Activated CD4-positive, alpha-beta T cell treated with anti-CD3 and anti-CD28 coated beads for 36 hours (primary cell): ENCODE results near the gene PVR. TPM values are rescaled to one million over a fixed set of nuclear protein-coding genes. Genes with fewer than 3 reads are reported as not detected.

Experiments used
- ATAC-seq: fragments of 200-7000 bp; cut with Tn5 transposase; one replicate; pipeline ENCODE4 v1.10.0; 2021; ENCODE audit warnings: mild to moderate bottlenecking, moderate library complexity
- CTCF ChIA-PET: fragments of 350-600 bp; sonication (Branson Sonifier 250); formaldehyde crosslinking; loops from one replicate; lab custom pipeline; 2021; ENCODE audit warnings: antibody characterized with exemption; lab: Charles Lee
- POLR2A ChIA-PET: fragments of 350-600 bp; sonication (Branson Sonifier 250); formaldehyde crosslinking; loops from one replicate; lab custom pipeline; 2021; ENCODE audit warnings: antibody characterized with exemption, inconsistent platforms; lab: Charles Lee
- DNase-seq: peaks from one replicate; pipeline ENCODE4 v3.0.0-alpha.2; 2020
- H3K27ac Mint-ChIP-seq: one replicate; pipeline ENCODE4 v1.8.0; 2021; ENCODE audit warnings: mixed read lengths
- H3K27me3 Mint-ChIP-seq: one replicate; pipeline ENCODE4 v1.8.0; 2021; ENCODE audit warnings: mixed read lengths
- H3K36me3 Mint-ChIP-seq: one replicate; pipeline ENCODE4 v1.8.0; 2021; ENCODE audit warnings: low read depth, mixed read lengths
- H3K4me1 Mint-ChIP-seq: one replicate; pipeline ENCODE4 v1.8.0; 2021; ENCODE audit warnings: mixed read lengths
- H3K4me3 Mint-ChIP-seq: one replicate; pipeline ENCODE4 v1.8.0; 2021; ENCODE audit warnings: mild to moderate bottlenecking, moderate library complexity, mixed read lengths
- H3K9me3 Mint-ChIP-seq: one replicate; pipeline ENCODE4 v1.8.0; 2021; ENCODE audit warnings: low read depth, mixed read lengths
- intact Hi-C, 2 experiments: fragments of 100-400 bp; cut with DNase I in 1 of 2; cut with micrococcal nuclease in 1 of 2; formaldehyde crosslinking; loops; one replicate each; pipeline versions ENCODE4 v1.14.2 to v1.15.1; 2022 to 2024; cut with DNase I, micrococcal nuclease
- total RNA-seq, 2 experiments: library from RNA; stranded (reverse); gene quantifications; one replicate each; pipeline ENCODE4 v1.2.3, GENCODE V29; 2021

The PVR gene
- total RNA-seq = 10 to 100 TPM; 10.9 to 11.3 TPM

- H3K27ac Mint-ChIP-seq = no peak within 1 kb of the TSS
- ChIA-PET CTCF (interaction anchor here (0.6 to 1.5 kb wide), 5 partner anchors 11 to 108 kb away, joined by 3 to 5 read pairs (median 3); no protein-coding TSS in a partner anchor), POLR2A (no interaction called here)
- H3K36me3 Mint-ChIP-seq = no peaks in the 10 kb centered on the region
- intact Hi-C loops = loop anchor here in 1 of 2 experiments (5.0 kb wide), 1 partner anchor 57 kb away; no protein-coding TSS in a partner anchor
- H3K4me1 Mint-ChIP-seq = peaks cover 4% of the 10 kb centered on the region
- H3K27me3 Mint-ChIP-seq = peaks cover 14% of the 10 kb centered on the region
- no peaks in the 10 kb centered on the region for H3K9me3 Mint-ChIP-seq
- ATAC-seq (peak; percentile 83), DNase-seq (peak; percentile 68)
- H3K4me3 Mint-ChIP-seq = peak within 1 kb of the TSS; percentile 81
Observed at GRCh38 chr19:44643605-44644401, at the start of gene PVR. Gene PVR (plus strand): TSS chr19:44643910. CDS start chr19:44644097, 187 bp downstream.

- intact Hi-C loops = no loop called here
- peaks cover 20% of the 10 kb centered on the region for H3K27me3 Mint-ChIP-seq
- DNase-seq = no peak
Observed at GRCh38 chr19:44596428-44597130, 47.1 kb upstream of the PVR start.

GRCh38 chr19:44597131-44597491 lies 46.6 kb upstream of the PVR start:
- H3K9me3 Mint-ChIP-seq = peaks cover 3% of the 10 kb centered on the region
- H3K4me1 Mint-ChIP-seq = no peaks in the 10 kb centered on the region
- ChIA-PET POLR2A (no interaction called here), CTCF (no interaction called here)
- intact Hi-C loops = no loop called here
- peaks cover 20% of the 10 kb centered on the region for H3K27me3 Mint-ChIP-seq
- no peak overlapping the region for H3K4me3 Mint-ChIP-seq
- H3K27ac Mint-ChIP-seq = no peak overlapping the region
- no peak for DNase-seq
- ATAC-seq = no peak
- no peaks in the 10 kb centered on the region for H3K36me3 Mint-ChIP-seq

More at GRCh38 chr19:44596428-44597130, 47.1 kb upstream of the PVR start:
- POLR2A ChIA-PET = no interaction called here
- Mint-ChIP-seq H3K36me3 (no peaks in the 10 kb centered on the region), H3K4me1 (no peaks in the 10 kb centered on the region), H3K9me3 (peaks cover 3% of the 10 kb centered on the region), H3K4me3 (no peak overlapping the region), H3K27ac (no peak overlapping the region)
- no peak for ATAC-seq
- CTCF ChIA-PET = interaction anchor here (1.3 kb wide), 1 partner anchor 12 kb away, joined by 3 read pairs; no protein-coding TSS in a partner anchor

- CTCF ChIA-PET = interaction anchor here (0.9 to 1.1 kb wide), 2 partner anchors 28 to 56 kb away, joined by 3 read pairs; no protein-coding TSS in a partner anchor
- Mint-ChIP-seq H3K9me3 (peaks cover 3% of the 10 kb centered on the region), H3K36me3 (no peaks in the 10 kb centered on the region), H3K27me3 (peaks cover 20% of the 10 kb centered on the region), H3K4me3 (no peak overlapping the region), H3K4me1 (no peaks in the 10 kb centered on the region), H3K27ac (no peak overlapping the region)
- POLR2A ChIA-PET = no interaction called here
- intact Hi-C loops = loop anchor here in 1 of 2 experiments (1.0 kb wide), 1 partner anchor 19 kb away; no protein-coding TSS in a partner anchor
- ATAC-seq (no peak), DNase-seq (no peak)
Observed at GRCh38 chr19:44598355-44598754, 45.4 kb upstream of the PVR start.

- no peak for ATAC-seq
- Mint-ChIP-seq H3K4me3 (no peak overlapping the region), H3K27ac (no peak overlapping the region), H3K36me3 (no peaks in the 10 kb centered on the region), H3K27me3 (peaks cover 17% of the 10 kb centered on the region), H3K9me3 (peaks cover 3% of the 10 kb centered on the region), H3K4me1 (no peaks in the 10 kb centered on the region)
- intact Hi-C loops = loop anchor here in 1 of 2 experiments (1.0 kb wide), 1 partner anchor 18 kb away; no protein-coding TSS in a partner anchor
- DNase-seq = no peak
- ChIA-PET CTCF (interaction anchor here (0.9 to 1.1 kb wide), 2 partner anchors 28 to 55 kb away, joined by 3 read pairs; no protein-coding TSS in a partner anchor), POLR2A (no interaction called here)
Observed at GRCh38 chr19:44598880-44599279, 44.8 kb upstream of the PVR start.

GRCh38 chr19:44600466-44600865 lies 43.2 kb upstream of the PVR start:
- Mint-ChIP-seq H3K4me1 (no peaks in the 10 kb centered on the region), H3K36me3 (no peaks in the 10 kb centered on the region), H3K27ac (no peak overlapping the region), H3K4me3 (no peak overlapping the region), H3K27me3 (peaks cover 16% of the 10 kb centered on the region), H3K9me3 (peaks cover 3% of the 10 kb centered on the region)
- ATAC-seq (no peak), DNase-seq (no peak)
- POLR2A ChIA-PET = no interaction called here
- CTCF ChIA-PET = interaction anchor here (1.2 kb wide), 1 partner anchor 12 kb away, joined by 3 read pairs; no protein-coding TSS in a partner anchor
- intact Hi-C loops = no loop called here

- ChIA-PET CTCF (interaction anchor here (1.2 kb wide), 1 partner anchor 25 kb away, joined by 3 read pairs; no protein-coding TSS in a partner anchor), POLR2A (no interaction called here)
- intact Hi-C loops = no loop called here
- Mint-ChIP-seq H3K36me3 (no peaks in the 10 kb centered on the region), H3K27ac (no peak overlapping the region), H3K27me3 (peaks cover 9% of the 10 kb centered on the region), H3K4me1 (peaks cover 3% of the 10 kb centered on the region), H3K9me3 (peaks cover 3% of the 10 kb centered on the region), H3K4me3 (no peak overlapping the region)
- ATAC-seq (no peak), DNase-seq (no peak)
Observed at GRCh38 chr19:44602081-44602480, 41.6 kb upstream of the PVR start.

- Mint-ChIP-seq H3K4me3 (no peak overlapping the region), H3K9me3 (no peaks in the 10 kb centered on the region), H3K36me3 (no peaks in the 10 kb centered on the region), H3K4me1 (peaks cover 11% of the 10 kb centered on the region), H3K27ac (no peak overlapping the region), H3K27me3 (peaks cover 7% of the 10 kb centered on the region)
- DNase-seq (no peak), ATAC-seq (no peak)
- intact Hi-C loops = no loop called here
- ChIA-PET CTCF (interaction anchor here (0.6 to 1.2 kb wide), 2 partner anchors 27 to 120 kb away, joined by 3 read pairs; no protein-coding TSS in a partner anchor), POLR2A (no interaction called here)
Observed at GRCh38 chr19:44603201-44603945, 40.3 kb upstream of the PVR start.

- ATAC-seq = no peak
- POLR2A ChIA-PET = interaction anchor here (0.6 kb wide), 1 partner anchor 283 kb away, joined by 4 read pairs; no protein-coding TSS in a partner anchor
- no peak for DNase-seq
- CTCF ChIA-PET = interaction anchor here (0.7 kb wide), 1 partner anchor 172 kb away, joined by 3 read pairs; no protein-coding TSS in a partner anchor
- Mint-ChIP-seq H3K36me3 (no peaks in the 10 kb centered on the region), H3K27me3 (peaks cover 10% of the 10 kb centered on the region), H3K27ac (no peak overlapping the region), H3K4me1 (peaks cover 11% of the 10 kb centered on the region), H3K4me3 (no peak overlapping the region), H3K9me3 (no peaks in the 10 kb centered on the region)
- intact Hi-C loops = no loop called here
Observed at GRCh38 chr19:44604241-44604640, 39.5 kb upstream of the PVR start.

- no peak for ATAC-seq
- H3K9me3 Mint-ChIP-seq = no peaks in the 10 kb centered on the region
- DNase-seq = no peak
- no peaks in the 10 kb centered on the region for H3K36me3 Mint-ChIP-seq
- CTCF ChIA-PET = interaction anchor here (0.7 kb wide), 1 partner anchor 35 kb away, joined by 3 read pairs; no protein-coding TSS in a partner anchor
- intact Hi-C loops = no loop called here
- no peak overlapping the region for H3K4me3 Mint-ChIP-seq
- H3K27me3 Mint-ChIP-seq = peaks cover 6% of the 10 kb centered on the region
- no peak overlapping the region for H3K27ac Mint-ChIP-seq
- peaks cover 11% of the 10 kb centered on the region for H3K4me1 Mint-ChIP-seq
- POLR2A ChIA-PET = no interaction called here
Observed at GRCh38 chr19:44605547-44605946, 38.2 kb upstream of the PVR start.
